ENCODE results near the gene BTBD9. TPM values are rescaled to one million over a fixed set of nuclear protein-coding genes. Genes with fewer than 3 reads are reported as not detected.

BTBD9 gene
- polyA plus RNA-seq, 4 donors: 5.1 to 10.2 (median 6.7) TPM

GRCh38 chr6:38586992-38587391 is 52.7 kb downstream of the BTBD9 start:
- Histone ChIP-seq H3K27me3 (ENCODE audit: control insufficient read depth in 3 of 3, insufficient read depth in 3 of 3, low read length in 3 of 3) (no peaks in the 10 kb centered on the region), H3K4me3 (ENCODE audit: low read depth in 1 of 3, low read length in 3 of 3) (no peak overlapping the region), H3K36me3 (ENCODE audit: control insufficient read depth in 3 of 3, insufficient read depth in 2 of 3, low read depth in 1 of 3, low read length in 3 of 3) (peaks cover 0 to 16% (median 2%) of the 10 kb centered on the region in 3 donors), H3K4me1 (ENCODE audit: control insufficient read depth in 3 of 3, insufficient read depth in 2 of 3, low read depth in 1 of 3, low read length in 2 of 3) (no peaks in the 10 kb centered on the region), H3K27ac (ENCODE audit: low read depth in 1 of 3, low read length in 2 of 3) (no peak overlapping the region), H3K9me3 (ENCODE audit: control insufficient read depth in 2 of 2, insufficient read depth in 1 of 2, low read depth in 1 of 2, low read length in 1 of 2) (no peaks in the 10 kb centered on the region)
- WGBS, 3 donors: 97 to 99% (median 98%) methylated on average over 6 of the region's 6 CpGs
- DNase-seq (no peak), FAIRE-seq (no peak)

DNA sequence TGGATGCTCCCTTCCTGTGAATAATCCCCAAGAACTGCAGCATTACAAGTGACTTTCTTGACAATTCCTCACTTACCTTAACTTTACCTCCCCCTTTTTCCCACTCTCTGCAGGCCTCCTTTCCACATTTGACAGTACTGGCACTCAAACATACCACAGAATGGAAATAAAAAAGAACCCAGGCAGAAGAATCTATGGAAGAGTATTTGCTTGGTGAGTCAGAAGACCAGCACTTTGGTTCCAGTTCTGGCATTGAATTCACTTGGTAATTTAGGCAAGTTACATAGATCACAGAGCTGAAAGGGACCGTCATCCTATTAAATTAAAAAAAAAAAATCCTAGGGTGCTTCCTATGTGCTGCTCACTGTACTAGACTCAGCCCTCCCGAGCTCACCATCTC is 55.0 kb downstream of the BTBD9 start:
- 92 to 100% (median 94%) methylated on average over 2 of the region's 2 CpGs for WGBS, 3 donors
- H3K27me3 ChIP-seq (ENCODE audit: control insufficient read depth in 3 of 3, insufficient read depth in 3 of 3, low read length in 3 of 3): no peaks in the 10 kb centered on the region
- no peaks in the 10 kb centered on the region for H3K4me1 ChIP-seq (ENCODE audit: control insufficient read depth in 3 of 3, insufficient read depth in 2 of 3, low read depth in 1 of 3, low read length in 2 of 3)

GRCh38 chr6:38583523-38583922 is 56.2 kb downstream of the BTBD9 start:
- Histone ChIP-seq H3K27ac (ENCODE audit: low read depth in 1 of 3, low read length in 2 of 3) (no peak overlapping the region), H3K36me3 (ENCODE audit: control insufficient read depth in 3 of 3, insufficient read depth in 2 of 3, low read depth in 1 of 3, low read length in 3 of 3) (peaks cover 0 to 15% (median 2%) of the 10 kb centered on the region in 3 donors), H3K9me3 (ENCODE audit: control insufficient read depth in 2 of 2, insufficient read depth in 1 of 2, low read depth in 1 of 2, low read length in 1 of 2) (no peaks in the 10 kb centered on the region), H3K4me1 (ENCODE audit: control insufficient read depth in 3 of 3, insufficient read depth in 2 of 3, low read depth in 1 of 3, low read length in 2 of 3) (no peaks in the 10 kb centered on the region), H3K4me3 (ENCODE audit: low read depth in 1 of 3, low read length in 3 of 3) (no peak overlapping the region), H3K27me3 (ENCODE audit: control insufficient read depth in 3 of 3, insufficient read depth in 3 of 3, low read length in 3 of 3) (no peaks in the 10 kb centered on the region)
- DNase-seq: no peak
- 89 to 97% (median 96%) methylated on average over 1 of the region's 1 CpG for WGBS, 3 donors
- FAIRE-seq: no peak

More for the DNA sequence above, 55.0 kb downstream of the BTBD9 start:
- FAIRE-seq (no peak), DNase-seq (no peak)
- H3K4me3 ChIP-seq (ENCODE audit: low read depth in 1 of 3, low read length in 3 of 3): no peak overlapping the region
- H3K9me3 ChIP-seq (ENCODE audit: control insufficient read depth in 2 of 2, insufficient read depth in 1 of 2, low read depth in 1 of 2, low read length in 1 of 2): no peaks in the 10 kb centered on the region
- no peak overlapping the region for H3K27ac ChIP-seq (ENCODE audit: low read depth in 1 of 3, low read length in 2 of 3)
- H3K36me3 ChIP-seq (ENCODE audit: control insufficient read depth in 3 of 3, insufficient read depth in 2 of 3, low read depth in 1 of 3, low read length in 3 of 3): peaks cover 0 to 15% (median 2%) of the 10 kb centered on the region in 3 donors

GRCh38 chr6:38580030-38580429 is 59.7 kb downstream of the BTBD9 start:
- no peaks in the 10 kb centered on the region for H3K27me3 ChIP-seq (ENCODE audit: control insufficient read depth in 3 of 3, insufficient read depth in 3 of 3, low read length in 3 of 3)
- no peak for FAIRE-seq

DNA sequence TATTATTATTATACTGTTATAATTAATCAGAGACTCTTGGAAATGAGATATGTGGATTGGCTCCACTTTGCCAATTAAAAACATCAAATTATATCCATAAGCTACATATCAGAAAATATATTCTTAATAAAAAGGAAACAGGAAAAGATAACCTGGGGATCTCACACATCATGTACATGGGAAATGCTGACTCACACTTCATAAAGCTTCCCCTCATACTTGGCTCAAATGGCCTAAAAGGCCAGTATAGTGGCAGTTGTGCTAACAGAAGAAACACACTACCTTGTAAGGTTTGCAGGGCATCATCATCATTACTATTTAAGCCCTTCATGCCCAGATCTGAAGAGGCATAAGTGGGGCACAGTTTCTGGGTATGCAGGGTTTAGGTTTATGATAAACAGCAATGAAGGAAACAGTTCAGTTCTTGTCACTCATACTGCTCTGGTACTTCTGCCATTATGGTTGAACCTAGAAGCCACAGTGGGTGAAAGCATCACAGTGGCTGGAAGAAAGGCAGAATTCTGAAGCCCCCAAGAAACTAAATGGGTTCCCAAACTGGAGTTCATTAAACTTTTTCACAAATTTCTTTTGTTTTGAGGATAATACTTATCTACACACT is 60.6 kb downstream of the BTBD9 start:
- H3K4me3 ChIP-seq (ENCODE audit: low read depth in 1 of 3, low read length in 3 of 3): no peak overlapping the region
- H3K4me1 ChIP-seq (ENCODE audit: control insufficient read depth in 3 of 3, insufficient read depth in 2 of 3, low read depth in 1 of 3, low read length in 2 of 3): no peaks in the 10 kb centered on the region
- DNase-seq: no peak
- FAIRE-seq: no peak
- H3K27me3 ChIP-seq (ENCODE audit: control insufficient read depth in 3 of 3, insufficient read depth in 3 of 3, low read length in 3 of 3): no peaks in the 10 kb centered on the region
- no peak overlapping the region for H3K27ac ChIP-seq (ENCODE audit: low read depth in 1 of 3, low read length in 2 of 3)
- H3K36me3 ChIP-seq (ENCODE audit: control insufficient read depth in 3 of 3, insufficient read depth in 2 of 3, low read depth in 1 of 3, low read length in 3 of 3): peaks cover 0 to 6% (median 5%) of the 10 kb centered on the region in 3 donors
- H3K9me3 ChIP-seq (ENCODE audit: control insufficient read depth in 2 of 2, insufficient read depth in 1 of 2, low read depth in 1 of 2, low read length in 1 of 2): no peaks in the 10 kb centered on the region

More at GRCh38 chr6:38580030-38580429, 59.7 kb downstream of the BTBD9 start:
- whole genome bisulfite sequencing, 3 donors: 97 to 98% (median 98%) methylated on average over 6 of the region's 6 CpGs
- Histone ChIP-seq H3K9me3 (ENCODE audit: control insufficient read depth in 2 of 2, insufficient read depth in 1 of 2, low read depth in 1 of 2, low read length in 1 of 2) (no peaks in the 10 kb centered on the region), H3K36me3 (ENCODE audit: control insufficient read depth in 3 of 3, insufficient read depth in 2 of 3, low read depth in 1 of 3, low read length in 3 of 3) (peaks cover 0 to 6% (median 5%) of the 10 kb centered on the region in 3 donors), H3K4me1 (ENCODE audit: control insufficient read depth in 3 of 3, insufficient read depth in 2 of 3, low read depth in 1 of 3, low read length in 2 of 3) (no peaks in the 10 kb centered on the region), H3K4me3 (ENCODE audit: low read depth in 1 of 3, low read length in 3 of 3) (no peak overlapping the region), H3K27ac (ENCODE audit: low read depth in 1 of 3, low read length in 2 of 3) (no peak overlapping the region)
- DNase-seq: no peak

DNA sequence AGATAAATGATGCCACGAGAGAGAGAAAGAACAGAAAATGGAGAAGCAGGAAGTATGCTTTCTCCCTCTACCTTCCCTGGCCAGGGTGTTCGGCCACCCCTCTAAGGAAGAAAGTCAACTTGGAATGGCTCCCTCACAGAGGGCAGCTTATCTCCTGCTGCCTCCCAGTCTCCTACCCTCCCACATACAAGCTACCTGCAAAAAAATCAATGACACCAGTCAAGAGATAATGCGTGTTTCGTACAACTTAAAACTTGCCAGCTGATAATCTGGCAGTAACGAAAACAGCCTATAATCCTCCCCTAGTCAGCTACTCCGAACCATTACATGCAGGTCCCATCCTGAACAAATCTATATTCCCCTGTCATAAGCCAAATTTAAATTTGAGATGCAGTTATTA is 61.7 kb downstream of the BTBD9 start:
- FAIRE-seq (no peak), DNase-seq (no peak)
- no peaks in the 10 kb centered on the region for H3K4me1 ChIP-seq (ENCODE audit: control insufficient read depth in 3 of 3, insufficient read depth in 2 of 3, low read depth in 1 of 3, low read length in 2 of 3)
- H3K9me3 ChIP-seq (ENCODE audit: control insufficient read depth in 2 of 2, insufficient read depth in 1 of 2, low read depth in 1 of 2, low read length in 1 of 2): no peaks in the 10 kb centered on the region
- H3K4me3 ChIP-seq (ENCODE audit: low read depth in 1 of 3, low read length in 3 of 3): no peak overlapping the region
- H3K36me3 ChIP-seq (ENCODE audit: control insufficient read depth in 3 of 3, insufficient read depth in 2 of 3, low read depth in 1 of 3, low read length in 3 of 3): peaks cover 0 to 5% (median 5%) of the 10 kb centered on the region in 3 donors
- no peak overlapping the region for H3K27ac ChIP-seq (ENCODE audit: low read depth in 1 of 3, low read length in 2 of 3)
- 77 to 87% (median 86%) methylated on average over 6 of the region's 6 CpGs for WGBS, 3 donors
- no peaks in the 10 kb centered on the region for H3K27me3 ChIP-seq (ENCODE audit: control insufficient read depth in 3 of 3, insufficient read depth in 3 of 3, low read length in 3 of 3)

DNA sequence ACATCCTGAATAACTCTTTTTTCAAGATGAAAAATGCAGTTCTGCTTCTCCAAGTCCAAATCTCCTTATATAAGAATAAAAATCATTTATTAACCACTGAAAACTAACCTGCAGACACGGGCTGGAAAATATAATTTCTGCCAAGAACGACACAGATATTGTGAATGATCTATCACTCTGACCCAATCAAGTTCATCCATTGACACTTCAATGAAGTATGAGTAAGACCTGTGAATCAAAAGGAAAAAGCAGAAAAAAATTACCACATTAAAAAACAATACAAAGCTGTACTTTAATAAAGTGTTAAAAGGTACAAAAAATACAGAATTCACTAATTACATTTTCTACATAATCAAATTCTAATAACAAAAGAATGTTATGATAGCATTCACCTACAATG is 62.2 kb downstream of the BTBD9 start:
- H3K4me1 ChIP-seq (ENCODE audit: control insufficient read depth in 3 of 3, insufficient read depth in 2 of 3, low read depth in 1 of 3, low read length in 2 of 3): no peaks in the 10 kb centered on the region
- 72 to 84% (median 73%) methylated on average over 2 of the region's 2 CpGs for WGBS, 3 donors
- no peaks in the 10 kb centered on the region for H3K27me3 ChIP-seq (ENCODE audit: control insufficient read depth in 3 of 3, insufficient read depth in 3 of 3, low read length in 3 of 3)
- no peak overlapping the region for H3K4me3 ChIP-seq (ENCODE audit: low read depth in 1 of 3, low read length in 3 of 3)
- DNase-seq: no peak
- H3K27ac ChIP-seq (ENCODE audit: low read depth in 1 of 3, low read length in 2 of 3): no peak overlapping the region
- no peaks in the 10 kb centered on the region for H3K9me3 ChIP-seq (ENCODE audit: control insufficient read depth in 2 of 2, insufficient read depth in 1 of 2, low read depth in 1 of 2, low read length in 1 of 2)
- H3K36me3 ChIP-seq (ENCODE audit: control insufficient read depth in 3 of 3, insufficient read depth in 2 of 3, low read depth in 1 of 3, low read length in 3 of 3): peaks cover 0 to 5% (median 4%) of the 10 kb centered on the region in 3 donors
- no peak for FAIRE-seq

GRCh38 chr6:38573801-38574395 is 65.8 kb downstream of the BTBD9 start:
- WGBS, 3 donors: 88 to 91% (median 90%) methylated on average over 6 of the region's 6 CpGs
- DNase-seq (no peak), FAIRE-seq (no peak)
- no peaks in the 10 kb centered on the region for H3K9me3 ChIP-seq (ENCODE audit: control insufficient read depth in 2 of 2, insufficient read depth in 1 of 2, low read depth in 1 of 2, low read length in 1 of 2)
- no peaks in the 10 kb centered on the region for H3K4me1 ChIP-seq (ENCODE audit: control insufficient read depth in 3 of 3, insufficient read depth in 2 of 3, low read depth in 1 of 3, low read length in 2 of 3)
- no peaks in the 10 kb centered on the region for H3K27me3 ChIP-seq (ENCODE audit: control insufficient read depth in 3 of 3, insufficient read depth in 3 of 3, low read length in 3 of 3)
- H3K36me3 ChIP-seq (ENCODE audit: control insufficient read depth in 3 of 3, insufficient read depth in 2 of 3, low read depth in 1 of 3, low read length in 3 of 3): peaks cover 0 to 6% (median 4%) of the 10 kb centered on the region in 3 donors
- H3K27ac ChIP-seq (ENCODE audit: low read depth in 1 of 3, low read length in 2 of 3): no peak overlapping the region
- no peak overlapping the region for H3K4me3 ChIP-seq (ENCODE audit: low read depth in 1 of 3, low read length in 3 of 3)

All from small intestine (tissue), 7 donors.